ENCODE data around the gene ZNF8.
A peak's percentile ranks its signal among the peaks of the same experiment; 100 is the strongest.

ZNF8 gene

GRCh38 chr19:58330458-58330857 is 51.7 kb downstream of the ZNF8 start:
- Histone ChIP-seq H3K9me3 (no peaks in the 10 kb centered on the region), H4K20me1 (peaks cover 11% of the 10 kb centered on the region; the same call in 1 of the 2 replicates), H3K36me3 (peaks cover 12% of the 10 kb centered on the region), H3K4me1 (peaks cover 33% of the 10 kb centered on the region), H3K4me2 (no peak overlapping the region), H3K27me3 (no peaks in the 10 kb centered on the region), H3K9ac (no peak overlapping the region), H3K27ac (no peak overlapping the region), H3K4me3 (no peak overlapping the region)
- no peak for TF ChIP-seq Cebpa-rat (IDR thresholded peaks at IDR 0.05)

- TF ChIP-seq Cebpa-rat (IDR thresholded peaks at IDR 0.05): no peak
- Histone ChIP-seq H3K4me1 (peaks cover 23% of the 10 kb centered on the region), H4K20me1 (peaks cover 18% of the 10 kb centered on the region; the same call in 1 of the 2 replicates), H3K9me3 (no peaks in the 10 kb centered on the region), H3K36me3 (peaks cover 31% of the 10 kb centered on the region), H3K4me3 (no peak overlapping the region), H3K27me3 (no peaks in the 10 kb centered on the region), H3K9ac (no peak overlapping the region), H3K27ac (no peak overlapping the region), H3K4me2 (no peak overlapping the region)
Measured at GRCh38 chr19:58332697-58333096, 53.9 kb downstream of the ZNF8 start.

- no peak for TF ChIP-seq Cebpa-rat (IDR thresholded peaks at IDR 0.05)
- H3K4me1 ChIP-seq: peaks cover 8% of the 10 kb centered on the region
- peaks cover 7% of the 10 kb centered on the region; the same call in 1 of the 2 replicates for H4K20me1 ChIP-seq
- H3K27me3 ChIP-seq: no peaks in the 10 kb centered on the region
- no peak overlapping the region for H3K9ac ChIP-seq
- no peak overlapping the region for H3K4me2 ChIP-seq
- H3K4me3 ChIP-seq: no peak overlapping the region
- no peak overlapping the region for H3K27ac ChIP-seq
- H3K36me3 ChIP-seq: peaks cover 52% of the 10 kb centered on the region
- peaks cover 12% of the 10 kb centered on the region for H3K9me3 ChIP-seq
Measured at GRCh38 chr19:58334691-58335249, 56.0 kb downstream of the ZNF8 start.

DNA sequence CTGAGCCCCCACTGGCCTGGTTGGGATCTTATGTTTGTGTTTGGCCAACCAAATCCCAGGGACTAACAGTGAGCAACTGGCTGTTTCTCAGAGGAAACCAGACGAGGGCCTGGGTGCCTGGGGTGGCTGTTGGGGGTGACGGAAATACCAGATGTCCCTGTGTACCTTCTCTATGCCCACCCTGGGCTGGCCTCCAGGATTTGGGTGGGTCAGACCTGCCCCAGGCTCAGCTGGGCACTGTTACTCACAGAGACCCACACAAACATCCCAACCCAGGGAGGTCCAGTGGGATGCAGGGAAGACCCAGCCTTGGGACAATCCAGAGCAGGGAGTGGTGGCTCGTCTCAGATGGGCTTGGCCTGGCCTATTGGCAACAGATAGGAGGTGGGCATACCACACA is 56.9 kb downstream of the ZNF8 start:
- TF ChIP-seq Cebpa-rat (IDR thresholded peaks at IDR 0.05): no peak
- no peak overlapping the region for H3K9ac ChIP-seq
- peaks cover 7% of the 10 kb centered on the region; the same call in 1 of the 2 replicates for H4K20me1 ChIP-seq
- peaks cover 14% of the 10 kb centered on the region for H3K4me1 ChIP-seq
- no peak overlapping the region for H3K27ac ChIP-seq
- peaks cover 12% of the 10 kb centered on the region for H3K9me3 ChIP-seq
- peaks cover 57% of the 10 kb centered on the region for H3K36me3 ChIP-seq
- no peak overlapping the region for H3K4me2 ChIP-seq
- no peaks in the 10 kb centered on the region for H3K27me3 ChIP-seq
- H3K4me3 ChIP-seq: no peak overlapping the region

DNA sequence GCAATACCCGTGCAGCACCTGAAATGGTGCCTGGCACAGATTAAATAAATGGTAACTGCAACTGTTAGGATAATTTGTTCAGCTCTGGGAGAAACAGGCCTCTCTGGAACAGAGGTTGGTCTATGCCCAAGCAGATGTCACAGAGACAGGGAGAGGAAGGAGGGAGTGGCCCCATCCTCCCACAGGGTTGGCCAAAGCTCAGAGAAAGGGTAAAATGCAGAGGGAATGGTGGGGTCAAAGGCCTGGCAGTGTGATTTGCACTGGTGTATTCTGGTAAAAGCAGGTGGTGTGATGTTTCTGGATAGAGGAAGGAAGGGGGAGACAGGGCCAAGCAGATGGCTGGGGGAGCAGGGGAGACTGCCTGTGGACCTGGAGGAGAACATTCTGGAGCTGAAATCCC is 57.5 kb downstream of the ZNF8 start:
- Histone ChIP-seq H3K9ac (no peak overlapping the region), H4K20me1 (peaks cover 11% of the 10 kb centered on the region; the same call in 1 of the 2 replicates), H3K4me1 (peaks cover 14% of the 10 kb centered on the region), H3K27ac (no peak overlapping the region; the same call in 1 of the 2 replicates), H3K27me3 (no peaks in the 10 kb centered on the region), H3K36me3 (peaks cover 63% of the 10 kb centered on the region), H3K4me3 (no peak overlapping the region), H3K4me2 (no peak overlapping the region), H3K9me3 (peaks cover 12% of the 10 kb centered on the region)
- no peak for TF ChIP-seq Cebpa-rat (IDR thresholded peaks at IDR 0.05)

DNA sequence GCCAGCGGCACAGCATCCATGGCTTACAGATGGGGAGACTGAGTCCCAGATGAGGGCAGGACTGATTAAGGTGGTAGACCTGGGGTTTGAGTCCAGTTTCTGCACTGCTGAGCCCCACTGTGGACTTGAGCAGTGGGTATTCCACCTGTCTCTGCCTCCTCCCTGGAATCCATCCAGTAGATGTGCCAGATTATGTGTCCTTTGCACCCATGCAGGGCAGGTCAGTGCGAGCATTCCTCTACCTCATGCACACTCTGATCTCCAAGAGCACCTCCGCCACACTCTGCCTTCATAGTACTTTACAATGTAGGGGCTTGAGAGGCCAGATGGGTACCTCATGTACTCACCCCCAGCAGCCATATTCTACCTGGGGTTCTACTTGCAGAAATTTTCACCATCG is 58.1 kb downstream of the ZNF8 start:
- Histone ChIP-seq H3K9me3 (peaks cover 12% of the 10 kb centered on the region), H3K27me3 (no peaks in the 10 kb centered on the region), H3K36me3 (peaks cover 69% of the 10 kb centered on the region)

DNA sequence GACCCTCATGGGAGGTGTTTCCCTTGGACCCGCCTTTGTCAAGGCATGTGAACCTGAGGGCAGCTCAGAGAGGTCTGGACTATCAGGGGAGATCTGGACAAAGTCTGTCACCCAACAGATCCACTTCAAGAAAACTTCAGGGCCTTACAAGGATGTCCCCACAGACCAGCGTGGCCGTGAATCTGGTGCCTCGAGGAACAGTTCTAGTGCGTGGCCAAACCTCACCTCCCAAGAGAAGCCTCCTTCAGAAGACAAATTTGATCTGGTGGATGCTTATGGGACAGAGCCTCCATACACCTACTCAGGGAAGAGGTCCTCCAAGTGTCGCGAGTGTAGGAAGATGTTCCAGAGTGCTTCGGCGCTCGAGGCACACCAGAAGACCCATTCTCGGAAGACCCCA is 59.6 kb downstream of the ZNF8 start:
- Histone ChIP-seq H4K20me1 (peaks cover 22% of the 10 kb centered on the region; the same call in 1 of the 2 replicates), H3K4me3 (no peak overlapping the region), H3K4me1 (peaks cover 14% of the 10 kb centered on the region), H3K9ac (no peak overlapping the region), H3K9me3 (peaks cover 13% of the 10 kb centered on the region), H3K4me2 (no peak overlapping the region), H3K27ac (no peak overlapping the region), H3K36me3 (peaks cover 84% of the 10 kb centered on the region), H3K27me3 (no peaks in the 10 kb centered on the region)
- TF ChIP-seq Cebpa-rat (IDR thresholded peaks at IDR 0.05): no peak

More for the DNA sequence above, 58.1 kb downstream of the ZNF8 start:
- H3K27ac ChIP-seq: no peak overlapping the region
- no peak for TF ChIP-seq Cebpa-rat (IDR thresholded peaks at IDR 0.05)
- no peak overlapping the region for H3K4me2 ChIP-seq
- H4K20me1 ChIP-seq: peaks cover 17% of the 10 kb centered on the region; the same call in 1 of the 2 replicates
- H3K4me3 ChIP-seq: no peak overlapping the region
- no peak overlapping the region for H3K9ac ChIP-seq
- H3K4me1 ChIP-seq: peaks cover 14% of the 10 kb centered on the region

DNA sequence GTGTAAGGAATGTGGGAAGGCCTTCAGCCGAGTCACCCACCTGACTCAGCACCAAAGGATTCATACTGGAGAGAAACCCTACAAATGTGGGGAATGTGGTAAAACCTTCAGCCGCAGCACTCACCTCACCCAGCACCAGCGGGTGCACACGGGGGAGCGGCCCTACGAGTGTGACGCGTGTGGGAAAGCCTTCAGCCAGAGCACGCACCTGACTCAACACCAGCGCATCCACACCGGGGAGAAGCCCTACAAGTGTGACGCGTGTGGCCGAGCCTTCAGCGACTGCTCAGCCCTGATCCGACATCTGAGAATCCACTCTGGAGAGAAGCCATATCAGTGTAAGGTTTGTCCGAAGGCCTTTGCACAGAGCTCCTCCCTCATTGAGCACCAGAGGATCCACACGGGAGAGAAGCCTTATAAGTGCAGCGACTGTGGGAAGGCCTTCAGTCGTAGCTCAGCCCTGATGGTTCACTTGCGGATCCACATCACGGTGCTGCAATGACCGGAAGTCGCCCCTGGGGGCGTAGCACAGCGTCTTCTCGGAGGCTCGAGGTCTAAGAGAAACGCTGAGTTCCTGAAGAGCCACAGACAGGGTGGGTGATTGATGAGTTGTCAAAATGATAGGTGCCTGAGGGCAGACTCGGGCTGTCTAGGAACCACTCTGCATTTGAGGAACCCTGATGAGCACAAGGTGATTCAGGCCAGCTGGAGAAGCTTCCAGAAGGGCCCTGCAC is 60.2 kb downstream of the ZNF8 start:
- Histone ChIP-seq H3K36me3 (peaks cover 89% of the 10 kb centered on the region), H3K4me2 (no peak overlapping the region), H4K20me1 (peaks cover 22% of the 10 kb centered on the region; the same call in 1 of the 2 replicates)

DNA sequence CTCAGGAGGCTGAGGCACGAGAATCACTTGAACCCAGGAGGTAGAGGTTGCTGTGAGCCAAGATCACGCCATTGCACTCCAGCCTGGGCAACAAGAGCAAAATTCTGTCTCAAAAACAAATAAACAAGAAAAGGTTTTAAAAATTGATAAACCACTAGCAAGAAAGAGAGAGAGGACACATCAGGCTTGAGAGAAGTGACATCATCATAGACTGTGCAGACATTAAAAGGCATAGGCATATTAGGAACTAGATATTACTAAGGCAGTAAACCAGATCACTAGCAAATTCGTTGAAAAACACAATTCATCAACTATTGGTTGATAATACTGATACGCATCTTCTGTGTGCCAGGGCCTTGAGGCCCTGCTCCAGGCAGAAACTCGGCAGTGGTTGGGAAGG is 66.8 kb downstream of the ZNF8 start:
- Histone ChIP-seq H4K20me1 (peaks cover 17% of the 10 kb centered on the region), H3K9ac (peak overlapping the region; percentile 87; the same call in 1 of the 2 replicates), H3K4me2 (peak overlapping the region; percentile 83), H3K27me3 (no peaks in the 10 kb centered on the region), H3K4me1 (peaks cover 55% of the 10 kb centered on the region), H3K9me3 (peaks cover 11% of the 10 kb centered on the region; the same call in 1 of the 2 replicates), H3K27ac (peak overlapping the region; percentile 98), H3K36me3 (peaks cover 52% of the 10 kb centered on the region), H3K4me3 (no peak overlapping the region; the same call in 1 of the 2 replicates)
- no peak for TF ChIP-seq Cebpa-rat (IDR thresholded peaks at IDR 0.05)

More for the DNA sequence above, 60.2 kb downstream of the ZNF8 start:
- H3K4me3 ChIP-seq: no peak overlapping the region
- H3K9ac ChIP-seq: no peak overlapping the region
- no peak for TF ChIP-seq Cebpa-rat (IDR thresholded peaks at IDR 0.05)
- no peak overlapping the region for H3K27ac ChIP-seq
- peaks cover 19% of the 10 kb centered on the region for H3K9me3 ChIP-seq
- peaks cover 20% of the 10 kb centered on the region for H3K4me1 ChIP-seq
- H3K27me3 ChIP-seq: no peaks in the 10 kb centered on the region

All from BLaER1 (cell line).